IMR-90 (cell line): ENCODE results near the gene HPN. TPM values are rescaled to one million over a fixed set of nuclear protein-coding genes. Genes with fewer than 3 reads are reported as not detected.

Experiments used
- ATAC-seq: fragments of 200-7000 bp; cut with Tn5 transposase; 2 replicates; pipeline ENCODE4 v1.9.1; 2020; ENCODE audit warnings: low read depth, mild to moderate bottlenecking, moderate library complexity
- BruUV-seq: library from RNA; stranded (reverse); fragments of 400-500 nt; replicated peaks from 2 replicates; lab custom pipeline; 2021; lab: Mats Ljungman, UMichigan
- CTCF ChIA-PET: fragments of 300-600 bp; formaldehyde crosslinking; extraction: SDS; loops from one replicate; lab custom pipeline; 2021; ENCODE audit warnings: antibody characterized with exemption; lab: Yijun Ruan, JAX
- POLR2A ChIA-PET: fragments of 300-600 bp; sonication (Branson Sonifier 250); formaldehyde crosslinking; loops from one replicate; lab custom pipeline; 2022; ENCODE audit warnings: antibody characterized with exemption; ENCODE audit not compliant: unreplicated experiment; lab: Charles Lee
- DNase-seq: peaks from one replicate; pipeline ENCODE4 v3.0.0; 2013
- H2AFZ ChIP-seq: replicated peaks from 2 replicates; pipeline ENCODE3; 2013; ENCODE audit warnings: low read length, mild to moderate bottlenecking; ENCODE audit not compliant: poor library complexity
- H2AK5ac ChIP-seq: 2 replicates; pipeline ENCODE4 v1.6.1; 2013; ENCODE audit warnings: low read depth, low read length, inconsistent platforms
- H2AK9ac ChIP-seq: replicated peaks from 2 replicates; pipeline ENCODE3; 2013; ENCODE audit warnings: mild to moderate bottlenecking, low read depth, low read length, moderate library complexity; ENCODE audit not compliant: poor library complexity
- H2BK120ac ChIP-seq: 2 replicates; pipeline ENCODE4 v1.6.1; 2013; ENCODE audit warnings: low read depth, low read length, inconsistent platforms
- H2BK15ac ChIP-seq: 3 replicates; pipeline ENCODE4 v1.6.1; 2013; ENCODE audit warnings: low read depth, low read length, inconsistent platforms
- H2BK20ac ChIP-seq: 2 replicates; pipeline ENCODE4 v1.6.1; 2013; ENCODE audit warnings: low read depth, mild to moderate bottlenecking, inconsistent platforms, low read length, moderate library complexity
- H2BK5ac ChIP-seq: 2 replicates; pipeline ENCODE4 v1.6.1; 2013; ENCODE audit warnings: mild to moderate bottlenecking, low read depth, low read length, inconsistent platforms; ENCODE audit not compliant: poor library complexity, severe bottlenecking
- H3K14ac ChIP-seq: replicated peaks from 2 replicates; pipeline ENCODE4 v1.6.1; 2013; ENCODE audit warnings: low read depth, low read length, inconsistent platforms
- H3K18ac ChIP-seq: 2 replicates; pipeline ENCODE4 v1.6.1; 2013; ENCODE audit warnings: low read depth, low read length, control low read depth
- H3K23ac ChIP-seq: 2 replicates; pipeline ENCODE4 v1.6.1; 2013; ENCODE audit warnings: low read depth, low read length, inconsistent platforms
- H3K27ac ChIP-seq: 2 replicates; pipeline ENCODE4 v1.5.1; 2013; ENCODE audit warnings: mild to moderate bottlenecking, control low read depth, low read length; ENCODE audit not compliant: insufficient read depth
- H3K27me3 ChIP-seq: 2 replicates; pipeline ENCODE4 v1.6.1; 2013; ENCODE audit warnings: low read length; ENCODE audit not compliant: control insufficient read depth, insufficient read depth
- H3K36me3 ChIP-seq: 2 replicates; pipeline ENCODE4 v1.6.1; 2013; ENCODE audit warnings: low read length, mixed read lengths; ENCODE audit not compliant: control insufficient read depth, insufficient read depth
- H3K4ac ChIP-seq: 2 replicates; pipeline ENCODE4 v1.6.1; 2013; ENCODE audit warnings: low read depth, low read length, inconsistent platforms
- H3K4me1 ChIP-seq: 2 replicates; pipeline ENCODE4 v1.6.1; 2013; ENCODE audit warnings: low read length, mixed read lengths; ENCODE audit not compliant: control insufficient read depth, insufficient read depth
- H3K4me2 ChIP-seq: 2 replicates; pipeline ENCODE4 v1.6.1; 2013; ENCODE audit warnings: low read depth, mild to moderate bottlenecking, control low read depth, low read length, moderate library complexity
- H3K4me3 ChIP-seq: 2 replicates; pipeline ENCODE4 v1.5.1; 2013; ENCODE audit warnings: low read depth, mild to moderate bottlenecking, control low read depth, low read length, moderate library complexity; ENCODE audit not compliant: insufficient read depth
- H3K56ac ChIP-seq: 2 replicates; pipeline ENCODE4 v1.6.1; 2013; ENCODE audit warnings: low read length, inconsistent platforms; ENCODE audit not compliant: insufficient read depth; ENCODE audit errors: extremely low read depth
- H3K79me1 ChIP-seq, 2 experiments: 2 replicates each; pipeline ENCODE4 v1.6.1; 2013; ENCODE audit warnings: low read length in 2 of 2, inconsistent platforms in 1 of 2, low read depth in 1 of 2
- H3K9ac ChIP-seq: 2 replicates; pipeline ENCODE4 v1.6.1; 2013; ENCODE audit warnings: low read depth, low read length, control low read depth
- H3K9me1 ChIP-seq: 2 replicates; pipeline ENCODE4 v1.6.1; 2013; ENCODE audit warnings: low read length, inconsistent platforms; ENCODE audit not compliant: insufficient read depth
- H3K9me3 ChIP-seq: 2 replicates; pipeline ENCODE4 v1.6.1; 2013; ENCODE audit warnings: low read length; ENCODE audit not compliant: control insufficient read depth, insufficient read depth
- H4K20me1 ChIP-seq: 2 replicates; pipeline ENCODE4 v1.6.1; 2013; ENCODE audit warnings: low read length, inconsistent platforms; ENCODE audit not compliant: insufficient read depth
- H4K5ac ChIP-seq: 2 replicates; pipeline ENCODE4 v1.6.1; 2013; ENCODE audit warnings: mild to moderate bottlenecking, low read depth, low read length, control low read depth
- H4K8ac ChIP-seq, 2 experiments: 2 replicates each; pipeline ENCODE4 v1.6.1; 2013; ENCODE audit warnings: low read depth in 2 of 2, low read length in 2 of 2, control low read depth in 1 of 2, inconsistent platforms in 1 of 2
- H4K91ac ChIP-seq: 2 replicates; pipeline ENCODE4 v1.6.1; 2013; ENCODE audit warnings: low read depth, low read length, inconsistent platforms; ENCODE audit not compliant: insufficient read depth
- BHLHE40 ChIP-seq: fragments of 150-350 bp; IDR thresholded peaks from 2 replicates; pipeline ENCODE4 v1.6.1; 2016; ENCODE audit warnings: mild to moderate bottlenecking, low read depth, low read length
- CEBPB ChIP-seq: IDR thresholded peaks from 2 replicates; pipeline ENCODE4 v1.6.1; 2012; ENCODE audit warnings: low read depth, low read length, improper control_type of control experiment
- CHD1 ChIP-seq: IDR thresholded peaks from 2 replicates; pipeline ENCODE4 v1.6.1; 2012; ENCODE audit warnings: low read depth, low read length, improper control_type of control experiment
- FOS ChIP-seq: fragments of 150-350 bp; IDR thresholded peaks from 2 replicates; pipeline ENCODE4 v1.6.1; 2016; ENCODE audit warnings: low read depth, low read length
- MAFK ChIP-seq: IDR thresholded peaks from 2 replicates; pipeline ENCODE4 v1.6.1; 2012; ENCODE audit warnings: low read depth, low read length, improper control_type of control experiment
- MAZ ChIP-seq: IDR thresholded peaks from 2 replicates; pipeline ENCODE4 v1.6.1; 2012; ENCODE audit warnings: low read depth, mild to moderate bottlenecking, low read length, improper control_type of control experiment, moderate library complexity, borderline replicate concordance
- MXI1 ChIP-seq: IDR thresholded peaks from 2 replicates; pipeline ENCODE4 v1.6.1; 2012; ENCODE audit warnings: low read depth, mild to moderate bottlenecking, low read length, moderate library complexity, borderline replicate concordance
- NFE2L2 ChIP-seq: fragments of 150-350 bp; IDR thresholded peaks from 2 replicates; pipeline ENCODE4 v1.6.1; 2016; ENCODE audit warnings: low read depth, mild to moderate bottlenecking, low read length
- POLR2A ChIP-seq: IDR thresholded peaks from 2 replicates; pipeline ENCODE4 v1.6.1; 2012; ENCODE audit warnings: mild to moderate bottlenecking, low read depth, low read length
- RAD21 ChIP-seq: IDR thresholded peaks from 2 replicates; pipeline ENCODE4 v1.6.1; 2012; ENCODE audit warnings: low read length, improper control_type of control experiment
- RCOR1 ChIP-seq: IDR thresholded peaks from 2 replicates; pipeline ENCODE4 v1.6.1; 2012; ENCODE audit warnings: mild to moderate bottlenecking, low read length, improper control_type of control experiment; ENCODE audit not compliant: insufficient replicate concordance
- RFX5 ChIP-seq: IDR thresholded peaks from 2 replicates; pipeline ENCODE4 v1.8.0; 2012; ENCODE audit warnings: low read depth, mild to moderate bottlenecking, low read length, moderate library complexity
- SMC3 ChIP-seq: fragments of 150-350 bp; IDR thresholded peaks from 2 replicates; pipeline ENCODE4 v1.6.1; 2016; ENCODE audit warnings: low read depth, mild to moderate bottlenecking, antibody characterized with exemption, low read length, moderate library complexity
- USF2 ChIP-seq: fragments of 150-350 bp; IDR thresholded peaks from 2 replicates; pipeline ENCODE4 v1.6.1; 2017; ENCODE audit warnings: mild to moderate bottlenecking, antibody characterized with exemption, low read length, low read depth
- WGBS, 2 experiments: methylation state at CpG; one replicate each; pipeline versions ENCODE4 v1.1.5 to v1.1.7; 2013; ENCODE audit warnings: missing lambda C conversion rate in 2 of 2; ENCODE audit not compliant: insufficient read length in 1 of 2; ENCODE audit errors: extremely low coverage in 2 of 2; 5-methylcytosine and 5-hydroxymethylcytosine counted together
- dilution Hi-C: fragments of 300-500 bp; cut with HindIII; formaldehyde crosslinking; loops from one replicate; pipeline ENCODE4 v1.14.3; 2018; ENCODE audit warnings: low sequenced_read_pairs; ENCODE audit not compliant: unreplicated experiment
- in situ Hi-C: fragments of 300-500 bp; cut with MboI; formaldehyde crosslinking; loops from 3 replicates; pipeline ENCODE4 v1.14.3; 2019; ENCODE audit warnings: low sequenced_read_pairs, inconsistent platforms, mixed read lengths
- intact Hi-C: fragments of 100-400 bp; cut with micrococcal nuclease; formaldehyde crosslinking; loops from 2 replicates; pipeline ENCODE4 v1.10.0; 2022
- polyA plus RNA-seq, 3 experiments: library from polyadenylated mRNA; depleted of rRNA; stranded (reverse); fragments of >200 nt; gene quantifications; 2 replicates each; pipeline ENCODE4 v1.2.3, GENCODE V29; 2012; ENCODE audit warnings: low replicate concordance in 1 of 3
- total RNA-seq: library from RNA; depleted of rRNA; stranded (reverse); fragments of >200 nt; gene quantifications from 2 replicates; pipeline ENCODE4 v1.2.3, GENCODE V29; 2012
- TF ChIP-seq, protein P1 (sequence below): conservative IDR thresholded peaks from 2 replicates; pipeline ENCODE4 v1.5.1; 2012; ENCODE audit warnings: mild to moderate bottlenecking, low read depth, low read length, improper control_type of control experiment
- TF ChIP-seq, protein P2 (sequence below): fragments of 150-350 bp; IDR thresholded peaks from 2 replicates; pipeline ENCODE4 v1.6.1; 2016; ENCODE audit warnings: low read depth, mild to moderate bottlenecking, low read length, moderate library complexity, borderline replicate concordance

Gene HPN
- total and polyA plus RNA-seq, 2 of the 4 experiments (the other 2 are of a cell fraction) = not detected

- H3K9me1 ChIP-seq = no peaks in the 10 kb centered on the region
- H3K4me1 ChIP-seq = no peaks in the 10 kb centered on the region
- H2BK5ac ChIP-seq = no peak overlapping the region
- H2AK9ac ChIP-seq = no peak overlapping the region
- H3K4ac ChIP-seq = no peak overlapping the region
- ATAC-seq = peak; percentile 49
- no peak overlapping the region for H3K27ac ChIP-seq
- in situ Hi-C loops (no loop called here), intact Hi-C loops (no loop called here), dilution Hi-C loops (no loop called here)
- no peak overlapping the region for H3K4me3 ChIP-seq
- H4K20me1 ChIP-seq = no peaks in the 10 kb centered on the region
- H3K14ac ChIP-seq = no peak overlapping the region
- H3K23ac ChIP-seq = no peak overlapping the region
- DNase-seq = peak; percentile 34
- H3K18ac ChIP-seq = no peak overlapping the region
- H2AK5ac ChIP-seq = no peak overlapping the region
- no peaks in the 10 kb centered on the region for H3K9me3 ChIP-seq
- 60% methylated on average over 1 of the region's 7 CpGs; no CpG with 5 or more reads in 1 of the 2 experiments for WGBS, 2 experiments
- H3K56ac ChIP-seq = no peak overlapping the region
- no peak overlapping the region for H3K9ac ChIP-seq
- H2AFZ ChIP-seq = no peak overlapping the region
- peaks cover 4% of the 10 kb centered on the region for H3K27me3 ChIP-seq
- ChIA-PET POLR2A (no interaction called here), CTCF (no interaction called here)
- H2BK120ac ChIP-seq = no peak overlapping the region
- BruUV-seq = no TSS peak
- TF ChIP-seq BHLHE40 (no peak), RAD21 (no peak), MAFK (no peak), FOS (no peak), POLR2A (no peak), CEBPB (no peak), SMC3 (no peak), MAZ (no peak), NFE2L2 (no peak), MXI1 (no peak), RFX5 (no peak), RCOR1 (no peak), CHD1 (no peak), USF2 (no peak)
- TF ChIP-seq, protein P1, sequence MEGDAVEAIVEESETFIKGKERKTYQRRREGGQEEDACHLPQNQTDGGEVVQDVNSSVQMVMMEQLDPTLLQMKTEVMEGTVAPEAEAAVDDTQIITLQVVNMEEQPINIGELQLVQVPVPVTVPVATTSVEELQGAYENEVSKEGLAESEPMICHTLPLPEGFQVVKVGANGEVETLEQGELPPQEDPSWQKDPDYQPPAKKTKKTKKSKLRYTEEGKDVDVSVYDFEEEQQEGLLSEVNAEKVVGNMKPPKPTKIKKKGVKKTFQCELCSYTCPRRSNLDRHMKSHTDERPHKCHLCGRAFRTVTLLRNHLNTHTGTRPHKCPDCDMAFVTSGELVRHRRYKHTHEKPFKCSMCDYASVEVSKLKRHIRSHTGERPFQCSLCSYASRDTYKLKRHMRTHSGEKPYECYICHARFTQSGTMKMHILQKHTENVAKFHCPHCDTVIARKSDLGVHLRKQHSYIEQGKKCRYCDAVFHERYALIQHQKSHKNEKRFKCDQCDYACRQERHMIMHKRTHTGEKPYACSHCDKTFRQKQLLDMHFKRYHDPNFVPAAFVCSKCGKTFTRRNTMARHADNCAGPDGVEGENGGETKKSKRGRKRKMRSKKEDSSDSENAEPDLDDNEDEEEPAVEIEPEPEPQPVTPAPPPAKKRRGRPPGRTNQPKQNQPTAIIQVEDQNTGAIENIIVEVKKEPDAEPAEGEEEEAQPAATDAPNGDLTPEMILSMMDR = no peak
- TF ChIP-seq, protein P2, sequence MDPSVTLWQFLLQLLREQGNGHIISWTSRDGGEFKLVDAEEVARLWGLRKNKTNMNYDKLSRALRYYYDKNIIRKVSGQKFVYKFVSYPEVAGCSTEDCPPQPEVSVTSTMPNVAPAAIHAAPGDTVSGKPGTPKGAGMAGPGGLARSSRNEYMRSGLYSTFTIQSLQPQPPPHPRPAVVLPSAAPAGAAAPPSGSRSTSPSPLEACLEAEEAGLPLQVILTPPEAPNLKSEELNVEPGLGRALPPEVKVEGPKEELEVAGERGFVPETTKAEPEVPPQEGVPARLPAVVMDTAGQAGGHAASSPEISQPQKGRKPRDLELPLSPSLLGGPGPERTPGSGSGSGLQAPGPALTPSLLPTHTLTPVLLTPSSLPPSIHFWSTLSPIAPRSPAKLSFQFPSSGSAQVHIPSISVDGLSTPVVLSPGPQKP = no peak
- no peak overlapping the region for H2BK20ac ChIP-seq
- no peaks in the 10 kb centered on the region for H3K79me1 ChIP-seq
- H3K4me2 ChIP-seq = no peak overlapping the region
- H4K91ac ChIP-seq = no peak overlapping the region
- no peak overlapping the region for H2BK15ac ChIP-seq
- no peak overlapping the region for H4K8ac ChIP-seq
- no peaks in the 10 kb centered on the region for H3K36me3 ChIP-seq
- no peak overlapping the region for H4K5ac ChIP-seq
These were observed 20.3 kb downstream of the HPN start for GRCh38 chr19:35061583-35062373.
